Spleen (tissue), 7 donors: ENCODE data around the gene TOMM40L.

Experiments used
- CTCF ChIP-seq, 11 experiments: fragments of 200-600 bp in 7 of 11; fragments of 450-650 bp in 4 of 11; sonication (generic) in 4 of 11; IDR thresholded peaks in 8 of 11; conservative IDR thresholded peaks in 3 of 11; 1 replicate in 7 of 11; 2 replicates in 4 of 11; pipeline versions ENCODE4 v1.4.0 to v1.8.0; 2016 to 2021; ENCODE audit warnings: antibody characterized with exemption in 11 of 11, inconsistent platforms in 4 of 11, mild to moderate bottlenecking in 1 of 11
- POLR2AphosphoS5 ChIP-seq, 3 donors: sonication (generic); formaldehyde crosslinking; IDR thresholded peaks; one replicate each; pipeline ENCODE4 v1.5.1; 2017; ENCODE audit warnings: antibody characterized with exemption in 3 of 3
- donor health status: DM: no; HTN: no; CAD: no; lungs with moderate emphysema.
- donor health status: DM: no; HTN: no; CAD: no.
- donor health status: DM: no; HTN: no; CAD: no.

GRCh38 chr1:161217831-161218230 is 8.0 kb upstream of the TOMM40L start:
- TF ChIP-seq CTCF (IDR thresholded peaks at IDR 0.05 in 8 of 11, conservative IDR thresholded peaks at IDR 0.05 in 3 of 11) (no peak), POLR2AphosphoS5 (IDR thresholded peaks at IDR 0.05) (no peak)
